Measurements from ENCODE around the gene SLC35C1. TPM values are rescaled to one million over a fixed set of nuclear protein-coding genes. Genes with fewer than 3 reads are reported as not detected.

The SLC35C1 gene
- total RNA-seq, 1 donor from 2014 or later: 31.9 TPM

DNA sequence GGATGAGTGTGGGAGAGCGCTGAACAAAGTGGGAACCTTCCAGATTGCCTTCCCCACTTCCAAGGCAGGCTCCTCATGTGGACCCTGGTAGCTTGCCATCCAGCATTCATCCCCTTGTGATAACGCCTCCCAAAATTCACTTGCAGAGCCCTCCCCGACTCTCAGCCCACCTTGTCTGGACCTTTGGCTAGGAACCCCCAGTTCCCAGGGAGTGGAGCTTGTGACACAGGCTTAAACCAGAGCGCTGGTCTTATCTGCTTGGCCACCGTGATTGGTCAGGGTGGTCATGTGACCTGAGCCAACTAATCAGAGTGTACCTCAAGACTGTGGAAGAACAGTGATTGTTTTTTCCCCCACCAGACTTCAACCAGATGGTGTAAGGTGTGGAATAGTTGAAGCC lies 9.6 kb upstream of the SLC35C1 start:
- H3K27ac Mint-ChIP-seq (ENCODE audit: unreplicated experiment): no peak overlapping the region
- H3K27me3 Mint-ChIP-seq (ENCODE audit: low read depth): peaks cover 29% of the 10 kb centered on the region
- no peak for DNase-seq (ENCODE audit: low spot score)
- H3K36me3 Mint-ChIP-seq (ENCODE audit: low read depth): no peaks in the 10 kb centered on the region
- H3K4me1 Mint-ChIP-seq (ENCODE audit: low read depth): no peaks in the 10 kb centered on the region
- no peaks in the 10 kb centered on the region for H3K9me3 Mint-ChIP-seq (ENCODE audit: low read depth)
- TF ChIP-seq, protein P1, sequence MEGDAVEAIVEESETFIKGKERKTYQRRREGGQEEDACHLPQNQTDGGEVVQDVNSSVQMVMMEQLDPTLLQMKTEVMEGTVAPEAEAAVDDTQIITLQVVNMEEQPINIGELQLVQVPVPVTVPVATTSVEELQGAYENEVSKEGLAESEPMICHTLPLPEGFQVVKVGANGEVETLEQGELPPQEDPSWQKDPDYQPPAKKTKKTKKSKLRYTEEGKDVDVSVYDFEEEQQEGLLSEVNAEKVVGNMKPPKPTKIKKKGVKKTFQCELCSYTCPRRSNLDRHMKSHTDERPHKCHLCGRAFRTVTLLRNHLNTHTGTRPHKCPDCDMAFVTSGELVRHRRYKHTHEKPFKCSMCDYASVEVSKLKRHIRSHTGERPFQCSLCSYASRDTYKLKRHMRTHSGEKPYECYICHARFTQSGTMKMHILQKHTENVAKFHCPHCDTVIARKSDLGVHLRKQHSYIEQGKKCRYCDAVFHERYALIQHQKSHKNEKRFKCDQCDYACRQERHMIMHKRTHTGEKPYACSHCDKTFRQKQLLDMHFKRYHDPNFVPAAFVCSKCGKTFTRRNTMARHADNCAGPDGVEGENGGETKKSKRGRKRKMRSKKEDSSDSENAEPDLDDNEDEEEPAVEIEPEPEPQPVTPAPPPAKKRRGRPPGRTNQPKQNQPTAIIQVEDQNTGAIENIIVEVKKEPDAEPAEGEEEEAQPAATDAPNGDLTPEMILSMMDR (IDR thresholded peaks at IDR 0.05): no peak
- no peak overlapping the region for H3K4me3 Mint-ChIP-seq (ENCODE audit: unreplicated experiment)

DNA sequence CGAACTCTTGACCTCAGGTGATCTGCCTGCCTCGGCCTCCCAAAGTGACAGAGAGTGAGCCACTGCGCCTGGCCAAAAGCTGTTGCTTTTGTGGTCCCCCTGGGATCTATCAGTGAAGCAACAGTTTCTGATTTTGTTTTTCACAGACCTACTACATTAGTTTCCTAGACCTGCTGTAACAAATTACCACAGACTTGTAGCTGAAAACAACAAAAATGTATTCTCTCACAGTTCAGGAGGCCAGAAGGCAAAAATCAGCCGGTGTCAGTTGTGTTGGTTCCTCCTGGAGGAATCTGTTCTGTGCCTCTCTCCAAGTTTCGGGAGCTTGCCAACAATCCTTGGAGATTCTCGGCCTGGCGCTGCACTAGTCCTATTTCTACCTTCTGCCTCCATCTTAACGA lies 8.5 kb upstream of the SLC35C1 start:
- H3K9me3 Mint-ChIP-seq (ENCODE audit: low read depth): no peaks in the 10 kb centered on the region
- H3K36me3 Mint-ChIP-seq (ENCODE audit: low read depth): no peaks in the 10 kb centered on the region

DNA sequence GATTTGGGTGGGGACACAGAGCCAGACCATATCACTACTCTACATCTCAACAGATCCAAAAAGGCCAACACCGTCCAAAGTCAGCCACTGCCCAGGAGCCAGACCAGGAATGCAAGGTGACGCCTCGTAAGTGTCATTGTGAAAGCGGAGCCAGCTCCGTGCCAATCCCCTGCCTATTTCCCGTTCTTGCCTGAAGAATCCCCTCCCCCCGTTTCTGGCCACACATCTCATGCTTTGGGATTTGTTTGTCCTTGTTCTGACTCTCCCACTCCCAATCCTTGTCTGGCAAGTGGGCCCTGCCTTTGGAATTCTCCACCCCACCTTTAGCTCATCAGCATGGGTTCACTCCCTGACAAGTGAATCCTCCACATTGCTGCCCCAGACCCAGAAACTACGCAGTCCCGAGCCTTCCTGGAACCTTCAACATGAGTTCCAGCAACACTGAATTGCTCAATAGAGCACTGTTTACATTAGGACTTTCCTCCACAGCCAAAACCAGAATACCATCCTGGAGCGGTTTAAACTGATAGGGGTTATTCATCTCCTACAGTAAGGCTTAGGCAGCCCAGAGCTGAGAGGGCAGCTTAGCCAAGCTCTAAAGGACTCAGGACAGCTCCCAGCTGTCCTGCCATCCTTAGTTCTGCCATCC lies 6.0 kb upstream of the SLC35C1 start:
- DNase-seq (ENCODE audit: low spot score): no peak
- no peak overlapping the region for H3K4me3 Mint-ChIP-seq (ENCODE audit: unreplicated experiment)

More for the DNA sequence above, 8.5 kb upstream of the SLC35C1 start:
- H3K27ac Mint-ChIP-seq (ENCODE audit: unreplicated experiment): no peak overlapping the region
- no peak overlapping the region for H3K4me3 Mint-ChIP-seq (ENCODE audit: unreplicated experiment)
- H3K4me1 Mint-ChIP-seq (ENCODE audit: low read depth): no peaks in the 10 kb centered on the region
- H3K27me3 Mint-ChIP-seq (ENCODE audit: low read depth): peaks cover 24% of the 10 kb centered on the region
- DNase-seq (ENCODE audit: low spot score): no peak
- TF ChIP-seq, protein P1 (IDR thresholded peaks at IDR 0.05): no peak

DNA sequence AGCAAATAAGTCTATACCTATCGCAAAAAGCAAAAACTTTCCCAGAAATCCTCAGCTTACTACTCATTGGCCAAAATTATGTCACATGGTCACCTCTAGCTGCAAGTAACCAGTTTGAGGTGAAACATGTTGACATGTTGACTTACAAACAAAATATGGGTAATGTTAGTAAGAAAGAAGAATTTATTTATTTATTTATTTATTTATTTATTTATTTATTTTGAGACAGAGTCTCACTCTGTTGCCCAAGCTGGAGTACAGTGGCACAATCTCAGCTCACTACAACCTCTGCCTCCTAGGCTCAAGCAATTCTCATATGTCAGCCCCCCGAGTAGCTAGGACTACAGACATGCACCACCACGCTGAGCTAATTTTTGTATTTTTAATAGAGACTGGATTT lies 5.4 kb upstream of the SLC35C1 start:
- DNase-seq (ENCODE audit: low spot score): no peak
- Mint-ChIP-seq H3K27me3 (ENCODE audit: low read depth) (peaks cover 3% of the 10 kb centered on the region), H3K4me3 (ENCODE audit: unreplicated experiment) (no peak overlapping the region), H3K4me1 (ENCODE audit: low read depth) (peaks cover 16% of the 10 kb centered on the region), H3K9me3 (ENCODE audit: low read depth) (no peaks in the 10 kb centered on the region), H3K36me3 (ENCODE audit: low read depth) (no peaks in the 10 kb centered on the region), H3K27ac (ENCODE audit: unreplicated experiment) (no peak overlapping the region)
- TF ChIP-seq, protein P1 (IDR thresholded peaks at IDR 0.05): no peak

More for the DNA sequence above, 6.0 kb upstream of the SLC35C1 start:
- H3K27me3 Mint-ChIP-seq (ENCODE audit: low read depth): peaks cover 9% of the 10 kb centered on the region
- H3K36me3 Mint-ChIP-seq (ENCODE audit: low read depth): no peaks in the 10 kb centered on the region
- H3K9me3 Mint-ChIP-seq (ENCODE audit: low read depth): no peaks in the 10 kb centered on the region
- peaks cover 16% of the 10 kb centered on the region for H3K4me1 Mint-ChIP-seq (ENCODE audit: low read depth)
- TF ChIP-seq, protein P1 (IDR thresholded peaks at IDR 0.05): no peak
- no peak overlapping the region for H3K27ac Mint-ChIP-seq (ENCODE audit: unreplicated experiment)

DNA sequence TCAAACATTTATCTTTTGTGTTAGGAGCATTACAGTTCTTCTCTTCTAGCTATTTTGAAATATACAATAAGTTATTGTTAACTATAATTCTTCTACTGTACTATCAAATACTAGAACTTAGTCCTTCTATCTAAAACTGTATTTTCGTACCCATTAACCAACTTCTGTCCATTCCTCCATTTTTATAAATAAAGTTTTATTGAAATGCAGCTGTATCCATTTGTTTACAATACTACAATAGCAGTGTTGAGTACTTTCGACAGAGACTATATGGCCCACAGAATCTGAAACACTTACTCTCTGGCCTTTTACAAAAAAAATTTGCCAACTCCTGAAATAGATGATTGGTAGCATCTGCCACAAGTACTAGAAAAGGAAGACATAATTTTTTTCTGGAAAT lies 4.7 kb upstream of the SLC35C1 start:
- H3K4me3 Mint-ChIP-seq (ENCODE audit: unreplicated experiment): no peak overlapping the region
- peaks cover 16% of the 10 kb centered on the region for H3K4me1 Mint-ChIP-seq (ENCODE audit: low read depth)
- no peaks in the 10 kb centered on the region for H3K9me3 Mint-ChIP-seq (ENCODE audit: low read depth)
- H3K36me3 Mint-ChIP-seq (ENCODE audit: low read depth): no peaks in the 10 kb centered on the region
- H3K27me3 Mint-ChIP-seq (ENCODE audit: low read depth): no peaks in the 10 kb centered on the region
- TF ChIP-seq, protein P1 (IDR thresholded peaks at IDR 0.05): no peak
- no peak overlapping the region for H3K27ac Mint-ChIP-seq (ENCODE audit: unreplicated experiment)
- DNase-seq (ENCODE audit: low spot score): no peak

Data from chondrocyte (in vitro differentiated cells).